Activated gamma-delta T cell treated with Interleukin-2 at 50 U/mL for 16 hours (primary cell): ENCODE data around the gene CHMP2A.
"Not testable (repeated sequence)": the region's sequence is repeated elsewhere in the genome, so short reads cannot be mapped to it uniquely, and the experiment has no call there.

Source experiments
- DNase-seq: peaks from one replicate; pipeline ENCODE4 v3.0.0-alpha.2; 2020

CHMP2A gene

GRCh38 chr19:58510084-58510862, 44.6 kb downstream of the CHMP2A start:
- no peak for DNase-seq

GRCh38 chr19:58509731-58510083, 45.2 kb downstream of the CHMP2A start:
- DNase-seq = no peak

GRCh38 chr19:58507602-58508223, 47.2 kb downstream of the CHMP2A start:
- DNase-seq = not testable (repeated sequence)
